MCF 10A (cell line): ENCODE measurements around the gene MAST1. TPM values are rescaled to one million over a fixed set of nuclear protein-coding genes. Genes with fewer than 3 reads are reported as not detected.

Experiments
- BruUV-seq: library from RNA; stranded (reverse); fragments of 400-500 nt; replicated peaks from 2 replicates; lab custom pipeline; 2021; lab: Mats Ljungman, UMichigan
- CTCF ChIA-PET: fragments of 300-600 bp; sonication (Branson Sonifier 250); formaldehyde crosslinking; extraction: SDS; loops from one replicate; lab custom pipeline; 2021; ENCODE audit warnings: antibody characterized with exemption, inconsistent platforms; lab: Yijun Ruan, JAX
- POLR2A ChIA-PET: fragments of 300-600, 350-650 bp; sonication (Branson Sonifier 250); formaldehyde crosslinking; extraction: SDS; loops from one replicate; lab custom pipeline; 2020; ENCODE audit warnings: antibody characterized with exemption, inconsistent platforms; lab: Yijun Ruan, JAX
- DNase-seq: peaks from one replicate; pipeline ENCODE4 v3.0.0-alpha.2; 2018; ENCODE audit not compliant: unreplicated experiment
- H3K27ac Mint-ChIP-seq: one replicate; pipeline ENCODE4 v1.8.0; 2022; ENCODE audit warnings: mild to moderate bottlenecking, low read depth, mixed read lengths; ENCODE audit not compliant: unreplicated experiment
- H3K27me3 Mint-ChIP-seq: one replicate; pipeline ENCODE4 v1.8.0; 2022; ENCODE audit warnings: mixed read lengths; ENCODE audit not compliant: insufficient read depth, unreplicated experiment
- H3K36me3 Mint-ChIP-seq: one replicate; pipeline ENCODE4 v1.8.0; 2022; ENCODE audit warnings: mild to moderate bottlenecking, moderate library complexity, mixed read lengths; ENCODE audit not compliant: insufficient read depth, unreplicated experiment
- H3K4me1 Mint-ChIP-seq: one replicate; pipeline ENCODE4 v1.8.0; 2022; ENCODE audit warnings: mixed read lengths; ENCODE audit not compliant: insufficient read depth, unreplicated experiment
- H3K4me3 Mint-ChIP-seq: one replicate; pipeline ENCODE4 v1.8.0; 2022; ENCODE audit warnings: mild to moderate bottlenecking, moderate library complexity, mixed read lengths; ENCODE audit not compliant: unreplicated experiment
- H3K9me3 Mint-ChIP-seq: one replicate; pipeline ENCODE4 v1.8.0; 2022; ENCODE audit warnings: mixed read lengths; ENCODE audit not compliant: unreplicated experiment
- intact Hi-C: fragments of 100-400 bp; cut with micrococcal nuclease; formaldehyde crosslinking; loops from 2 replicates; pipeline ENCODE4 v1.14.1; 2022
- total RNA-seq: library from RNA; stranded (reverse); gene quantifications from 2 replicates; pipeline ENCODE4 v1.2.3, GENCODE V29; 2022
- TF ChIP-seq, protein P1 (sequence below): fragments of 200-600 bp; IDR thresholded peaks from one replicate; pipeline ENCODE4 v1.8.0; 2022; ENCODE audit warnings: antibody characterized with exemption, mild to moderate bottlenecking; ENCODE audit not compliant: unreplicated experiment

MAST1 gene
- total RNA-seq, 1 experiment from 2014 or later: 1.6 TPM

DNA sequence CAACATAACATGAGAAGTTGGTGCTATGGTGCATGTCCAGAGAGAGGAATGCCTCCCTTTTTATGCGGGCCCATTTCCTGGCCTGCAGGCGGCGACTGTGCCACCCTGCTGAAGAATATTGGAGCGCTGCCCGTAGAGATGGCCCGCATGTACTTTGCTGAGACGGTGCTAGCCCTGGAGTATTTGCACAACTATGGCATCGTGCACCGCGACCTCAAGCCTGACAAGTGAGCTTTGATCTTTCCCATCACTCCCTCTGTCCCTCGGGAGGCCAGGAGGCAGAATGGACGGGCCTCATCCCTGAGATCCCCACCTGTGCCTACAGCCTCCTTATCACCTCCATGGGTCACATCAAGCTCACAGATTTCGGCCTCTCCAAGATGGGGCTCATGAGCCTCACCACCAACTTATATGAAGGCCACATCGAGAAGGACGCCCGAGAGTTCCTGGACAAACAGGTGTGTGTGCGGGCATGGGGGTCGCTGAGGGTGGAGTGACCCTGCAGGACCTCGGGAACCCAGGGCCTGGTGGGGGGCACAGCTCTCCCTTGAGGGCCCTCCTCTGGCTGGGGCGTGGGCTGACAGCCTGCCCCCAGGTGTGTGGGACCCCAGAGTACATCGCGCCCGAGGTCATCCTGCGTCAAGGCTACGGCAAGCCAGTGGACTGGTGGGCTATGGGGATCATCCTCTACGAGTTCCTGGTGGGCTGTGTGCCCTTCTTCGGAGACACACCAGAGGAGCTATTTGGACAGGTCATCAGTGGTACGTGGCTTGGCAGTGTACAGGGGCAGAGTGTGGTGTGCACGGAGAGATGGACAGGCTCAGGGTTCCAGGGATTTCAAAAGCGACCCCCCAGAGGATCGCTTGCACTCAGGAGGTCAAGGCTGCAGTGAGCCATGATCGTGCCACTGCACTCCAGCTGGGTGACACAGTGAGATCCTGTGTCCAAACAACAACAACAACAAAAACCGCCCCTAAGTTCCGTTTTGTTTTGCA lies 26.7 kb downstream of the MAST1 start:
- no peaks in the 10 kb centered on the region for H3K27me3 Mint-ChIP-seq
- ChIA-PET CTCF (interaction anchor here (0.6 to 4.4 kb wide), 4 partner anchors 17 to 941 kb away, joined by 3 to 33 read pairs (median 10); no protein-coding TSS in a partner anchor), POLR2A (no interaction called here)
- H3K4me3 Mint-ChIP-seq: no peak overlapping the region
- no peak overlapping the region for H3K27ac Mint-ChIP-seq
- no peak for DNase-seq
- TF ChIP-seq, protein P1, sequence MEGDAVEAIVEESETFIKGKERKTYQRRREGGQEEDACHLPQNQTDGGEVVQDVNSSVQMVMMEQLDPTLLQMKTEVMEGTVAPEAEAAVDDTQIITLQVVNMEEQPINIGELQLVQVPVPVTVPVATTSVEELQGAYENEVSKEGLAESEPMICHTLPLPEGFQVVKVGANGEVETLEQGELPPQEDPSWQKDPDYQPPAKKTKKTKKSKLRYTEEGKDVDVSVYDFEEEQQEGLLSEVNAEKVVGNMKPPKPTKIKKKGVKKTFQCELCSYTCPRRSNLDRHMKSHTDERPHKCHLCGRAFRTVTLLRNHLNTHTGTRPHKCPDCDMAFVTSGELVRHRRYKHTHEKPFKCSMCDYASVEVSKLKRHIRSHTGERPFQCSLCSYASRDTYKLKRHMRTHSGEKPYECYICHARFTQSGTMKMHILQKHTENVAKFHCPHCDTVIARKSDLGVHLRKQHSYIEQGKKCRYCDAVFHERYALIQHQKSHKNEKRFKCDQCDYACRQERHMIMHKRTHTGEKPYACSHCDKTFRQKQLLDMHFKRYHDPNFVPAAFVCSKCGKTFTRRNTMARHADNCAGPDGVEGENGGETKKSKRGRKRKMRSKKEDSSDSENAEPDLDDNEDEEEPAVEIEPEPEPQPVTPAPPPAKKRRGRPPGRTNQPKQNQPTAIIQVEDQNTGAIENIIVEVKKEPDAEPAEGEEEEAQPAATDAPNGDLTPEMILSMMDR: no peak
- intact Hi-C loops: no loop called here
- BruUV-seq: no TSS peak
- H3K4me1 Mint-ChIP-seq: no peaks in the 10 kb centered on the region
- no peaks in the 10 kb centered on the region for H3K36me3 Mint-ChIP-seq
- H3K9me3 Mint-ChIP-seq: no peaks in the 10 kb centered on the region

DNA sequence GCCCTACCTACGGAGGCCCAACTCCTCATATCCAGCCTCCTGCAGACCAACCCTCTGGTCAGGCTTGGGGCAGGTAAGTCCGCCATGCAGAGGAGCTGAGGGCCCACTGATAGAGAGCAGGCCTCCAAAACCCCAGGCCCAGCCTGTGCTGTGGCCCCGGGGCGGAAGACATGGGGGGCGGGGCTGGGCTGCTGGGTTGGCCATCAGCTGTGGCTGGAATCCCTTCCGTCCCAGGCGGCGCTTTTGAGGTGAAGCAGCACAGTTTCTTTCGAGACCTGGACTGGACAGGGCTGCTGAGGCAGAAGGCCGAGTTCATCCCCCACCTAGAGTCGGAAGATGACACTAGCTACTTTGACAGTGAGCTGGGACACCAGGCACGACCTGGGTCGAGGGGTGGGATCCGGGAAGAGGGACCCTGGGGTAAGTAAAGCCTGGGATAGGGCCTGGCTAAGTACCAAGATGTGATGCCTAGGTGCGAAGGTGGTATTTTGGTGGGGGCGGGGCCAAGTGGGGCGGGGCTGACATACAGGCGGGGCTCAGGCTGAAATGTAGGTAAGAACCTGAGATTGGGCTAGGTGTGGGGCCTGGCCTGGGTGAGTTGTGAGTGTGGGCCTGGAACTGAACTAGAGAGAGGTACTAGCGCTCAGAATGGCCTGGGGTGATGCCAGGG lies 27.6 kb downstream of the MAST1 start:
- TF ChIP-seq, protein P1: no peak
- no peaks in the 10 kb centered on the region for H3K9me3 Mint-ChIP-seq
- H3K4me1 Mint-ChIP-seq: no peaks in the 10 kb centered on the region
- CTCF ChIA-PET: interaction anchor here (0.6 to 4.4 kb wide), 4 partner anchors 18 to 942 kb away, joined by 3 to 33 read pairs (median 10); no protein-coding TSS in a partner anchor
- H3K36me3 Mint-ChIP-seq: no peaks in the 10 kb centered on the region
- POLR2A ChIA-PET: no interaction called here
- no peak for DNase-seq
- intact Hi-C loops: no loop called here
- no TSS peak for BruUV-seq
- H3K4me3 Mint-ChIP-seq: no peak overlapping the region
- H3K27ac Mint-ChIP-seq: no peak overlapping the region
- H3K27me3 Mint-ChIP-seq: no peaks in the 10 kb centered on the region

DNA sequence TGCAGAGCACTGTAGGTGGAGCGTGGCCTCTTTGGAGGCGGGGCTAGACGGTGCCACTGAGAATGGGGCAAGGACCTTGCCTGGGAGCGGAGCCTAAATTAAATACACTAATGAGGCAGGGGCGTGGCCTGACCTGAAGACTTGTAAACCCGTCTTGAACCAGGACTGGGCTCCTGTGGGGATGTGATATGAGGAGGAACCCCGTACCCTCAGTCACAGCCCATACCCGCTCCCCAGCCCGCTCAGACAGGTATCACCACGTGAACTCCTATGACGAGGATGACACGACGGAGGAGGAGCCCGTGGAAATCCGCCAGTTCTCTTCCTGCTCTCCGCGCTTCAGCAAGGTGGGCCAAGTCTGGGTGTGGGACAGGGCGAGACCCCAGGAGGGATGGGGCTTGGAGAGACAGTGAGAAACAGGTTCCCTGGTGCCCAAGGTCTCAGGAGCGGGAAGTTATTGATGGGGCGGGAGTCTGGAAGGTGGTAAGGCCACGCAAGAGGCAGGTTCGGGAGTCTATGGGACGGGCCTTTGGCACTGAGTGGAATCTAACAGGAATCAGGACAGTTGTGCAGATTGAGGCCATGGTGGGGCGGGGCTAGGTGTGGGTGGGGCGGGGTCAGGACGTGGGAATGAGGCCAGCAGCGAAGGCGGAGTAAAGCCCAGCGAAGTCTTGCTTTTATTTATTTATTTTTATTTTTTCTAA lies 28.3 kb downstream of the MAST1 start:
- H3K4me1 Mint-ChIP-seq: no peaks in the 10 kb centered on the region
- no peak overlapping the region for H3K4me3 Mint-ChIP-seq
- no peak for DNase-seq
- BruUV-seq: no TSS peak
- ChIA-PET CTCF (interaction anchor here (2.5 kb wide), 1 partner anchor 190 kb away, joined by 11 read pairs; no protein-coding TSS in a partner anchor), POLR2A (no interaction called here)
- no peak overlapping the region for H3K27ac Mint-ChIP-seq
- intact Hi-C loops: no loop called here
- no peaks in the 10 kb centered on the region for H3K9me3 Mint-ChIP-seq
- H3K36me3 Mint-ChIP-seq: no peaks in the 10 kb centered on the region
- TF ChIP-seq, protein P1: no peak
- no peaks in the 10 kb centered on the region for H3K27me3 Mint-ChIP-seq
